SK-MEL-5 (cell line): ENCODE measurements around the gene ZBTB20. TPM values are rescaled to one million over a fixed set of nuclear protein-coding genes. Genes with fewer than 3 reads are reported as not detected.

ENCODE experiments used
- DNase-seq: peaks from one replicate; pipeline ENCODE4 v3.0.0-alpha.2; 2016; ENCODE audit warnings: low read depth, low spot score
- in situ Hi-C: cut with HindIII; loops from 2 replicates; pipeline ENCODE4 v1.10.0; 2016; ENCODE audit warnings: low sequenced_read_pairs, high pct_unique_total_duplicates, low pct_unique_long_range_greater_than_20kb
- total RNA-seq: library from RNA; depleted of rRNA; stranded (reverse); fragments of >200 nt; shearing (Covaris generic); gene quantifications from 2 replicates; pipeline ENCODE4 v1.2.3, GENCODE V29; 2014

Gene ZBTB20
- total RNA-seq, 1 experiment from 2014 or later, result 2.9 TPM

DNA sequence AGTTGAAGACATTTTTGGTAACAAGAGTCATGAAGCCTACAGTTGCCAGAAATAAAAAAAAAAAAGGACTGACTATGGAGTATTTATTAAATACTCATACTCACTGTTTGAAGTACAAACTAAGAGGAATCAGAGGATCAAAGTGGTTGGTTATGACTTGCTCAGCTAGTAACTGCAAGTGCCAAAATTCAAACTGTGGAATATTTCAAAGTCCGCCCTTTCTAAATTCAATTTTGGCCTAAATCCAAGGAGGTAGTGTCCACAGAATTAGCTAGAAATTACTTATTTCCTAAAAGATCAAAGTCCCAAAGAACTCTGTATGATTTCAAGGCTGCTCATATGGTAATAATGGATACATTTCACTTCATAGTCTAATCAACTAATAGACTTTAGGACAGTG, 274.5 kb downstream of the ZBTB20 start:
- in situ Hi-C loops, result no loop called here
- no peak for DNase-seq

DNA sequence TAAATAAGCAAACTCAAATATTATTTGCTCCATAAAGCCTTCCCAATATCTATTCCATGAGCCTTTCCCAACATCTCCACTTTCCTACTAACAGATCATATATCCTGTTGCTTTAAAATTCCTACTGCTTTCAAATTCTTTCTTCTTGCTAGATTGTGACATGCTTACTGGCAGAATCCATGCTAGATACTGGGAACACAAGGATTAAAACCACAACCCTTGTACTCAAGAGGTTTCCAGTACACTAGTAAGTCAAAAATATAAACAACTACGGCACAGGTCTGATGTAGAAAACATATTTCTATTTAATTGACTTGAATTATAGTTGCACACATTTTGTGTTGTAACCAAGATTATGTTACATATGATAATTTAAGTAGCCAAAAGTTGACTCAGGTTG, 275.0 kb downstream of the ZBTB20 start:
- DNase-seq, result no peak
- in situ Hi-C loops, result no loop called here

DNA sequence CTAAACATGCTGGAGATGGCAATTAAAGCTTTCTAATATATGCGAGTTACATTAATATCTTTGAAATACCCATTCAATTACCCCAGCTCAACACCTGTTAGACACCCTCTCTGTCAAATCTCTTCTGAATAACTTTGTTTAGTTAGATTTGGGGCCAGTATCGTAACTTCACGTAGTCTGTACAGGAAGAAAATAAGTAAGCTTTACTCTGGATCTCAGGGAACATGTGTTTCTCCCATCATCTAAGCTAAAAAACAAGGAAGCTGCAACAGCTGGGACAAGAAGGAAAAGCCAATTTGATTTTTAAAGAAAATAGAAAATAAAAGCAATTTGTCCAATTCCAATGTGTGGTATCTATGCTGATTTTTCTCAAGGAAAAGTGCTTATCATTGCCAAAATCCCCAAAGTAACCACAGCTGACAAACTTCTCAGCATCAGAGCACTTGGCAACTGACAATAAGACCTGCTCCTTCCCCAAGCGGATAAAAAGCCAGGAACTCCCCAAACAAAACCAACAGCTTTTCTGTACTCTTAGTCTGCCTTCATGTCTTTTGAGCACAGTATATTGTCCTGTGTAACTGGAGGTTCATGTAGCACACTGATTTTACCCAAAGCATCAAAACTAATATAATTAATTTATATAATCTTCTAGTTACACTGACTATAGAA, 279.1 kb downstream of the ZBTB20 start:
- in situ Hi-C loops, result no loop called here
- no peak for DNase-seq

DNA sequence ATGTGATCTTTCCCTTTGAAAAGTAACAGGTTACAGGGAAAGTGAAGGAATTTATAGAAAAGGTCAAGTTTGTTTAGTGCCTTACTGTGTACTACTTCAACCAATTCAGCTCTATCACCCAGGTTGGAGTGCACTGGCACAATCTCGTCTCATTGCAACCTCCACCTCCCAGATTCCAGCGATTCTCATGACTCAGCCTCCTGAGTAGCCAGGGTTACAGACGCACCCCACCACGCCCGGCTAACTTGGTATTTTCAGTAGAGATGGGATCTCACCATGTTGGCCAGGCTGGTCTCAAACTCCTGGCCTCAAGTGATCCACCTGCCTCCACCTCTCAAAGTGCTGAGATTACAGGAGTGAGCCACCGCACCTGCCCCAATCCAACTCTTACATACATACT, 279.7 kb downstream of the ZBTB20 start:
- DNase-seq, result no peak
- in situ Hi-C loops, result no loop called here

DNA sequence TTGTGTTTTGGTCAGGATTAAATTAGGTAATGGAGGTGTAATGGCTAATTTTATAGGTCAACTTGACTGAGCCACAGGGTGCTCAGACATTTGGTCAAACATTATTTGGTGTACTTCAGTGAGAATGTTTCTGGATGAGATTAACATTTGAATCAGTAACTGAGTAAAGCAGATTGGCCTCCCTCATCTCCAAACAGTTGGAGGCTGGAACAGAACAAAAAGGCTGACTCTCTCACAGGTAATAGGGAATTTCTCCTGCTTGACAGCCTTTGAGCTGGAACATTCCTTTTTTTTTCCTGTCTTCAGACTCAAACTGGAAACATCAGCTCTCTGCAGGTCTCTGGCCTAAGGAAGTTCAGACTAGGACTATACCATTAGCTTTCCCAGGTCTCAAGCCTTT, 280.7 kb downstream of the ZBTB20 start:
- no peak for DNase-seq
- in situ Hi-C loops, result no loop called here

DNA sequence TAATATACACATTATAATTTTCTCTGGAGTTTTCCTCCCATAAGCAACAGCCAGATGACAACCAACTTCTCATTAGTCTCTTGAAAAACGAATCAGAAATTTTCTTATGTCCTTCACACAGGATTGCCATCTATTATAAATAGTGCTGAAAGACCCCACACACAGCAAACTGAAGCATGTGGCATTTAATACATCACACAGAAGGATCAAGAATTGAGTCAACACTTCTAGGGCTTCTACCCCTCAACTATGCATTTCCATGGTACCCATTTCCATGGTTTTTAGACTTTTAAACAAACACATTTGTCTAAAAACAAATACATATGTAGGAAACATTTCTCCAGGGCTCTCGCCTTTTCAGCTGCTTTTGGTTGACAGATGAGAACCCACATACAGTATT, 282.1 kb downstream of the ZBTB20 start:
- in situ Hi-C loops, result no loop called here
- DNase-seq, result no peak

DNA sequence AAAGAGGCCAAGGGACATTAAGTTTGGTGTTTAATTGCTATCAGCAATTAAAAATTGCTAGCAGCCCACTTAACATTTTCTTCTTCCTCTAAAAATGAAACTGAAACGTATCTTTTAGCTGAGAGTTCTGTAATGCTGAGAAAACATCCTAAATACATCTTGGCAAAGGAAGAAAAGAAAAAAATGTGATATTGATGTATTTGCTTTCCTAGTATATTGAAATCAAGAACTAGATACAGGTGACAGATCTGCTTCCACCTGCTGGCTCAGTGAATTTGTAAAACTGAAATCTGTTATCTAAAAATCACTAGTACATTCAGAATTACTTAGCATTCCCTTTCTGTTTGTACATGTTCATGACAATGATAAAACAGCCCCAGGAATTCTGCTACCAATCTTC, 283.2 kb downstream of the ZBTB20 start:
- in situ Hi-C loops, result no loop called here
- no peak for DNase-seq

DNA sequence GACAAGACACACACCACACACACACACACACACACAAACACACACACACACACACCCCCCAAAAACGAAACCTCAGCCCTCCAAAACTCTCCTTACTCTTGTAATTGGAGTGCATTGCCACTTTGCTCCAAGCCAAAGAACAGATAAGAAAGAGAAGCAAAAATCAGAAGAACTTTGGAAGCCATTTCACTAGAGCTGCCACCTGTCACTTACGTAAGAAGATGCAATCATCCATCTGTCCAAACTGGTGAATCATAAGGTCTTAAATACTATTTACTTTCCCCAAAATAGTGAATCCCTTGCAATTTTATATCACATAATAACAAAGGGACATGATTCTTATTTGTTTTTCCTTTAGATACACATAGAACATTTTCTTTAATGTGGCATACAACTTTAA, 285.4 kb downstream of the ZBTB20 start:
- in situ Hi-C loops, result no loop called here
- no peak for DNase-seq

DNA sequence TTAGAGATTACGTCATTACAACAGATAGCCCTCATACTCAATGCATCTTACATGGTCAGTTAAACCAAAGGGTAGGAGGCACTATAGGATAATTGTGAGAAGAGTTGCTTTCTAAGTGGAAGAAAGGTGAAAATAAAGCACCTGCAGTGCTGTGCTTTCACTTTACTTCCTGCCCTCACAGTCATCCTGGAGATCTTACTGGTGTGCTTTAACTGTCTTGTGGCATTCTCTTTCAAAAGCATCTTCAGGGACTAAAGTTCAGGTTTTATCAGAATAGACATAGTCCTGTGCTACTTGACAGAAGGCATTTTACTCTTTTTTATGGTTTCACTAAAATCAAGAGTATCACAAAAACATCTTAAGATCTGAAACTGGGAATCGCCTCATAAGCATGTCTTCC, 286.6 kb downstream of the ZBTB20 start:
- no peak for DNase-seq
- in situ Hi-C loops, result no loop called here

DNA sequence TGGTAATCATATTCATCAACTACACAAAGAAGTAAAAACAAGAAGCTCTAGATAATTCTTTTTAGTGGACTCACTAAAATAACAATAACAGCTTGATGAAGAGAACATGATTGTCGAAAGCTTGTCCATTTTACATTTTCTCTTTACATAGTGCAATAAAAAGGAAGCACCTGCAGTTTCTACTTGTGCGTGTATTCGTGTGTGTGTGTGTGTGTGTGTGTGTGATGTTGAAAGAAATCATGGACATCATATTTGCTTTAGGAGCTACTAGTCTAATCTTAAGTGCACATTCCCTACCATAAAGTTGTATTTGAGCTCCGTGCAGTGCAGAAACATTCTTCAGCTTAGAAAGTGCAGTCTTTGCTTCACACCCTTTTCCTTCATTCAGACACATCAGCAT, 288.8 kb downstream of the ZBTB20 start:
- DNase-seq, result no peak
- in situ Hi-C loops, result no loop called here

DNA sequence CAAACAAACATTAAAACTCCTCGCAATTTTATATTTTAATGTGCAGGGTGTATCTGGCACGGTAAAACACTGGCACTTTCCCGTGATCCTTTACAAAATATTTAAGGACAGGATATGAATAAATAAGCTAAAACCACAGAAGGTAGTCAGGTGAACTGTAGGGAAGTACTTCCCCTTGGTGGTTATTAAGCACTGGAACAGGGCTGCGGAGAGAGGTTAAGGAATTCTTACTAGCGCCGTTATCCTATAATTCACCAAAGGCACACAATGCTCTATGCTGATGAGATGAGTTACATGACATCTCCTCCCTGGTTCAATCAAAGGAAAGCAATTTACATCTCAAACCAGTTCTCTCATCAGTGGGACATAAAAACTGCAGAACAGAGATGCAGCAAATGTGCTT, 289.8 kb downstream of the ZBTB20 start:
- in situ Hi-C loops, result no loop called here
- no peak for DNase-seq

DNA sequence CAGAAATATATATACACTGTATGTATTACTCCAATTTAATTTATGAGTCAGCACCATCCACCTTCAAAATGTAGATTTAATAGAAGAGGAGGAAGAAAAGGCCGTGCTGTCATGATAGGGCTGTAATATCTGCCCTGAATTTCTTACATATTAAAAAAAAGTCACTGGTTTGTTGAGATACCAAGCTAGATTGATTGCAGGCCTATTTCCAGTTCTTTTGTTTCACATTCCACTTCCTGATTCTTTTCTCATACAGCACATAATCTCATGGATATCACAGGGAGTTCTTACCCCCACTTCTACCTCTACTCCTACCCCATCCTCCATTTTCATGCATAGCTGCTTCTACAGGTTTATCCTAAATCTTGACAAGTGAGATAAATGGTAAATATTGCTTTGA, 290.3 kb downstream of the ZBTB20 start:
- no peak for DNase-seq
- in situ Hi-C loops, result no loop called here

DNA sequence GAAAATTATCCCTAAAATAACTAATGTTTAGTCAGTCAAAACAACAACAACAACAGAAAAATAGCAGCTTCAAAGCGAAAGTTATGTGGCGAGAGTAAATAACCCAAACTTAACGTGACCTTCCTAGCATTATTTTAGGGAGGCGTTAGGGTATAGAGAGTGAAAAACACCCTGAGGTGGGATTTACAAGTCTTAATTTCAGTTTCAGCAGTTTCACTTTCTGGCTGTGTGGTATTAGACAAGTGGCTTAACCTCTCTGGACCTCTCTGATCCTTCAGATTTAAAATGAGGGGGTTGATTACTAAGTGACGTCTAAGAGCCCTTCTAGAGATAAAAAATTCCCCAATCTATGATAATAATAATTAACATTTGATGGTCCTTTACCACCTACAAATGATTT, 291.2 kb downstream of the ZBTB20 start:
- in situ Hi-C loops, result no loop called here
- DNase-seq, result no peak

DNA sequence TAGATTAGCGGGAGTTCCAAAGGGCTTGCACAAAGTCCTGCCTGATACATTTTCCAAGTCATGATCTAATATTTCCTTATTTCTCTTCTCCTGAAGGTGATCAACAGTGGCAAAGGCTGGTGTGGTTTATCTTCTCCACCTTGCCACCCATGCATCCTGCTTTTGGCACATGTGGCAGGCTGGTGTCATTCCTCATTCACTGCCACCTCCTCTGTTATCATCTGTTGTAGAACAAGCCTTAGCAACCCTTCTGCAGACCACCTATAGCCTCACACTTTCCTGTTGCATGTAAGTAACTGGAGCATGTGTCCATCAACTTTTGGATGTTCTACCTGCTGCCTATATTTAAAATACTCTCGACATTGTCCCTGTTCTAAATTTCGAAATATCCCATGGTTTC, 294.1 kb downstream of the ZBTB20 start:
- in situ Hi-C loops, result no loop called here
- DNase-seq, result no peak

DNA sequence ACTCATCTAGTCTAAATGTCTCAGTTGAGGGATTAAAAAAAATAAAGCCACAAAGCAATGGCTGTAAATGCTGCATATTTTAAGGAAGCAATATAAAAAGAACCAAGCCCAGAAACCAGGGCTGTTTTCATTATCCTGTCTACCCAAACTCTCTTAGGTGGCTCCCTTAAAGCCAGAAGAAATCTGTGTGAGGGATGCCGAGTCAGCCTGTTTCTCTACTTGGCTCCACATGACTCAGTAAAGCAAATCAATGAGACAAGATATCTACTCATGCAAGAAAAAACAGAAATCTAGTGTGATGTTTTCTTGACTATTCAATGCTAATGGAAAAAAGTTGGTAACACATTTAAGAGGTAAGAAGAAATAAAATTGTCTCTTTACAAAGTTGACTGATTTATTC, 296.2 kb downstream of the ZBTB20 start:
- DNase-seq, result peak; percentile 10
- in situ Hi-C loops, result no loop called here

DNA sequence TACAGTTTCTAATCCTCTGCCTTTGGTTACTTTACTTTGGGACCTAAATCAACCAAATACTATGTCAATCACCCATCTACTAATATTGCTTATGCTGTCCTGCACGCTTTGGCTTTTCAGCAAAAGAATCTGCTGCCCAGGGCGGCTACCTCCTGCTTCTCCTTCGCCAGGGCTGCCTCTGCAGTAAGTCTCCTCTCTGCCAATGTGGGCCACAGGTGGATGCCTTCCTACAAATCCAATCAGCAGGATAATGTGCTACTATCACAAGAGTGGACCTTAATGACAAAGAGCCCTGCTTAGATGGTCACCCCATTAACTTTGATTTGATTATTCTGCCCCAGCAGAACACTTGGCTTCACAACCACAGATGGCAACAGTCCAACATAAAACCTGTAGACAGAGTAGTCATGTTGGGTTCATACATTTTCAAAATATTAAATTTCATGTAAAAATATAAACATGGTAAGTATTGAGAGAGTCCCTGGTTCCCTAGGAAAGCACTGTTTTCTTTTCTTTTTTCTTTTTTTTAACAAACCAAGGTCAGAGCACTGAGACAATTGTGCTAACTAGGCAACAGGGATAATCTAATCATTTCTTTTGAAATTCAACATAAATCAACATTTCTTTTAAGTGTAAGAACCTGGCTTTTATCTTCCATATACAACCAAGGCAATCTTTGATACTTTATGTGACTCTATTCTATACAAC, 298.3 kb downstream of the ZBTB20 start:
- in situ Hi-C loops, result loop anchor here (25.0 kb wide), 1 partner anchor 239 kb away; no protein-coding TSS in a partner anchor
- DNase-seq, result no peak

DNA sequence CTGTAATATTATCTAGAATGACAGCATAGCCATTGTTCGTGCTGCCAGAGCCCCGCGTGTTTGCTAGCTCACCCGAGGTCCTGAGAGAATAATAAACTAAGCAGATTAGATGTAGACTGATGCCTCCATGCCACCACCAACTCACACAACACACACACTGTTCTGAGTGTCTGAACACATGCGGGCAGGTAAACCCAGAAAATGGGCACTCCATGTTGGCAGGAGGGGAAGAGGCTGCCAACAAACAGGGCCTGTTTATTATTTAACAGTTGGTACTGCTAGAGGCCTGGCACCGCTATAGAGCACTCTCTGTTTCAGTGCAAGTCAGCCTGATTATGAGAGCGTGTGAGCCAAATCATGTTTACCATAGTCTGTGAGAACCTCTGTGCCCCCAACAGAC, 299.0 kb downstream of the ZBTB20 start:
- in situ Hi-C loops, result loop anchor here (25.0 kb wide), 1 partner anchor 239 kb away; no protein-coding TSS in a partner anchor
- DNase-seq, result peak; percentile 30

DNA sequence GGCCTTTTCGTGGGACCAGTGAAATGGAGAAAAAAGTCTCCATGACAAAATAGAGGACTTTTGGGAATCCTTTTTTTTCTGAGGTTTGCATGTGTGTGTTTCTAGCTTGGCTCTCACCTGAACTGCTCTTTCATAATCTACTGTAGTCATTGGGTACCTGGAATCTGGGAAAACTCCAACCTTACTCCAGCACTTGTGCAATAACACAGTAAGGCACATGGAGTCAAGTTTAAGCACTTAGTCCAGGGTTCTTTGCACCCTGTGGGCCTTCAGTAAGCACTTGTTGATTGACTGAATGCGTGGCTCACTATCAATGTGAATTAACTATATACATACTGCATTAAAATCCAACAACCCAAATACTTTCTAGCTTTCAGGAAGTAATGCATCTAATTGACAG, 299.5 kb downstream of the ZBTB20 start:
- no peak for DNase-seq
- in situ Hi-C loops, result loop anchor here (25.0 kb wide), 1 partner anchor 240 kb away; no protein-coding TSS in a partner anchor

DNA sequence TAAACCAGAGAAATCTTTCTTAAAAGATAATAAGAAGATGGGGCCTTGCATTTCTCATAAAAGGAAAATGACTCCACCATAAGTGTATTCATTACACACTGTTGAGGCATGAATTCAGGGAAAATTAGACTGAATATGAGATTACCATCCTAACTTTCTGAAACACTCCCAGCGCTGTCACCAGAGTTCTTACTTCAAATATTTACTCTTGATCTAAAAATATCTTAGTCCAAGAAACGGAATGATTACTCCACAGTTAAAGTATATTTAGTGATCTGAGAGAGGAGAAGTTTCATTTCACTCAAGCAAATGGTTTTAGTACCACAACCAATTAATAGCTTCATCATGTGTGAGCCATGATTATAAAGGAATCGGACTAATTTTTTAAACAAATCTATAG, 300.3 kb downstream of the ZBTB20 start:
- DNase-seq, result no peak
- in situ Hi-C loops, result loop anchor here (25.0 kb wide), 1 partner anchor 241 kb away; no protein-coding TSS in a partner anchor
